ENCODE results near the gene WDR45B.

DNA sequence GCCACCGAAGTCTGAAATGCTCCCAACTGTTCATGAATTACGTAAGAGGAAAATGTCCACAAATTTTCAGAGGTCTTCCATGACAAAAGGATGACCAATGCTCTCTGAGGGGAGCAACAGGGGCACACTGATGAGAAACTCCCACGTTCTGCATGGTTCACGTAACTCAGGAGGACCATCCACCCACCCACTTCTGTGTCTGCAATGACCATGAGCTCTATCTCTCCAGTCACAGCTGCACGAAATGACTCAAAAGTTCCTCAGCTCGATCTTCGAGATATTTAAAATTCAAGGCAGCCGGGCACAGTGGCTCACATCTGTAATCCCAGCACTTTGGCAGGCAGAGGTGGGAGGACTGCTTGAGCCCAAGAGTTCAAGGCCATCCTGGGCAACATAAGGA, 15.8 kb downstream of the WDR45B start:
- TF ChIP-seq POLR2A (IDR thresholded peaks at IDR 0.05; ENCODE audit: low read depth, low read length), result no peak
- TF ChIP-seq, protein P1, sequence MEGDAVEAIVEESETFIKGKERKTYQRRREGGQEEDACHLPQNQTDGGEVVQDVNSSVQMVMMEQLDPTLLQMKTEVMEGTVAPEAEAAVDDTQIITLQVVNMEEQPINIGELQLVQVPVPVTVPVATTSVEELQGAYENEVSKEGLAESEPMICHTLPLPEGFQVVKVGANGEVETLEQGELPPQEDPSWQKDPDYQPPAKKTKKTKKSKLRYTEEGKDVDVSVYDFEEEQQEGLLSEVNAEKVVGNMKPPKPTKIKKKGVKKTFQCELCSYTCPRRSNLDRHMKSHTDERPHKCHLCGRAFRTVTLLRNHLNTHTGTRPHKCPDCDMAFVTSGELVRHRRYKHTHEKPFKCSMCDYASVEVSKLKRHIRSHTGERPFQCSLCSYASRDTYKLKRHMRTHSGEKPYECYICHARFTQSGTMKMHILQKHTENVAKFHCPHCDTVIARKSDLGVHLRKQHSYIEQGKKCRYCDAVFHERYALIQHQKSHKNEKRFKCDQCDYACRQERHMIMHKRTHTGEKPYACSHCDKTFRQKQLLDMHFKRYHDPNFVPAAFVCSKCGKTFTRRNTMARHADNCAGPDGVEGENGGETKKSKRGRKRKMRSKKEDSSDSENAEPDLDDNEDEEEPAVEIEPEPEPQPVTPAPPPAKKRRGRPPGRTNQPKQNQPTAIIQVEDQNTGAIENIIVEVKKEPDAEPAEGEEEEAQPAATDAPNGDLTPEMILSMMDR (IDR thresholded peaks at IDR 0.05; ENCODE audit: extremely low read depth in 1 of 2, insufficient read depth in 1 of 2, low read depth in 1 of 2, low read length in 2 of 2), result no peak
- TF ChIP-seq EZH2 (IDR thresholded peaks at IDR 0.05; ENCODE audit: borderline replicate concordance, low read depth, low read length, severe bottlenecking), result no peak
- no peak for TF ChIP-seq POLR2AphosphoS5 (IDR thresholded peaks at IDR 0.05; ENCODE audit: insufficient read depth, low read depth, low read length)
- TF ChIP-seq JUN (IDR thresholded peaks at IDR 0.05; ENCODE audit: borderline replicate concordance, insufficient read depth, insufficient read length, low read depth), result no peak
